ENCODE measurements around the gene MIOS. TPM values are rescaled to one million over a fixed set of nuclear protein-coding genes. Genes with fewer than 3 reads are reported as not detected.

MIOS gene
- total RNA-seq, 1 experiment from 2014 or later, result 25.8 TPM

DNA sequence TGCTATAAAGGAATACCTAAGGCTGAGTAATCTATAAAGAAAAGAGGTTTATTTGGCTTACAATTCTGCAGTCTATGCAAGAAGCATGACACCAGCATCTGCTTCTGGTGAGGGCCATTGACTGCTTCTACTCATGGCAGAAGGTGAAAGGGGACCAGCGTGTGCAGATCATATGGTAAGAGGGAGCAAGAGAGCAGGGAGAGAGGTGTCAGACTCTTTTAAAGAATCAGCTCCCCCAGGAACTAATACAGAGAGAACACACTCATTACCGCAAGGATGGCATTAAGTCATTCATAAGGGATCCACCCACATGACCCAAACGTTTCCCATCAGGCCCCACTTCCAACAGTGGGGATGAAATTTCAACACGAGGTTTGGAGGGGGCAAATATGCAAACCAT, 27.5 kb upstream of the MIOS start:
- ChIA-PET CTCF (interaction anchor here (1.4 kb wide), 1 partner anchor 115 kb away, joined by 3 read pairs; no protein-coding TSS in a partner anchor), RAD21 (ENCODE audit: low non-redundant PET in 1 of 2, low total read pairs in 2 of 2, uncharacterized antibody in 2 of 2, unreplicated experiment in 2 of 2) (no interaction called here), POLR2A (no interaction called here)
- Histone ChIP-seq H3K79me2 (ENCODE audit: insufficient read depth, low read length) (no peaks in the 10 kb centered on the region), H3K4me3 (replicated peaks in 1 of 2; ENCODE audit: low read depth in 1 of 2, low read length in 2 of 2) (no peak overlapping the region), H3K36me3 (ENCODE audit: control insufficient read depth in 1 of 2, insufficient read depth in 2 of 2, low read length in 2 of 2) (no peaks in the 10 kb centered on the region), H4K20me1 (ENCODE audit: insufficient read depth) (no peaks in the 10 kb centered on the region), H3K27me3 (ENCODE audit: insufficient read depth, low read length) (no peaks in the 10 kb centered on the region), H3K4me2 (ENCODE audit: low read length) (no peak overlapping the region), H3K9me3 (ENCODE audit: control insufficient read depth in 1 of 2, insufficient read depth in 1 of 2, low read depth in 1 of 2, low read length in 2 of 2) (no peaks in the 10 kb centered on the region), H3K4me1 (ENCODE audit: control insufficient read depth in 1 of 2, insufficient read depth in 2 of 2, low read length in 2 of 2) (no peaks in the 10 kb centered on the region), H3K9ac (ENCODE audit: low read length) (no peak overlapping the region), H2AFZ (ENCODE audit: low read depth, low read length, poor library complexity, severe bottlenecking) (no peak overlapping the region), H3K9me2 (ENCODE audit: insufficient read depth) (no peaks in the 10 kb centered on the region), H3K27ac (ENCODE audit: low read depth, low read length) (no peak overlapping the region)
- no peak for TF ChIP-seq ATF3 (IDR thresholded peaks at IDR 0.05)
- TF ChIP-seq YY1 (IDR thresholded peaks at IDR 0.05; ENCODE audit: extremely low read depth, insufficient replicate concordance, low read depth, low read length), result no peak
- no peak for TF ChIP-seq ZNF274 (IDR thresholded peaks at IDR 0.05; ENCODE audit: low read depth, low read length)
- TF ChIP-seq EGR1 (IDR thresholded peaks at IDR 0.05; ENCODE audit: low read depth), result no peak
- TF ChIP-seq FOSL1 (IDR thresholded peaks at IDR 0.05; ENCODE audit: low read depth), result no peak
- no peak for TF ChIP-seq CBX3 (IDR thresholded peaks at IDR 0.05; ENCODE audit: low read depth)
- no peak for TF ChIP-seq SRF (IDR thresholded peaks at IDR 0.05; ENCODE audit: low read depth)
- TF ChIP-seq POLR2AphosphoS5 (IDR thresholded peaks at IDR 0.05; ENCODE audit: low read depth, low read length), result no peak
- no peak for TF ChIP-seq CTCF (IDR thresholded peaks at IDR 0.05 in 2 of 3, conservative IDR thresholded peaks at IDR 0.05 in 1 of 3; ENCODE audit: borderline replicate concordance in 1 of 3, insufficient read depth in 1 of 3, low read depth in 2 of 3, low read length in 2 of 3)
- no peak for TF ChIP-seq JUND (IDR thresholded peaks at IDR 0.05)
- no peak for TF ChIP-seq EZH2 (IDR thresholded peaks at IDR 0.05)
- TF ChIP-seq SIN3A (IDR thresholded peaks at IDR 0.05; ENCODE audit: low read depth), result no peak
- ATAC-seq (no peak), DNase-seq (ENCODE audit: low read depth, low spot score) (no peak)
- intact Hi-C loops (cut with micrococcal nuclease), result no loop called here
- no TSS peak for BruUV-seq (replicated peaks)
